ENCODE measurements around the gene LRMDA.

- TF ChIP-seq, protein P1, sequence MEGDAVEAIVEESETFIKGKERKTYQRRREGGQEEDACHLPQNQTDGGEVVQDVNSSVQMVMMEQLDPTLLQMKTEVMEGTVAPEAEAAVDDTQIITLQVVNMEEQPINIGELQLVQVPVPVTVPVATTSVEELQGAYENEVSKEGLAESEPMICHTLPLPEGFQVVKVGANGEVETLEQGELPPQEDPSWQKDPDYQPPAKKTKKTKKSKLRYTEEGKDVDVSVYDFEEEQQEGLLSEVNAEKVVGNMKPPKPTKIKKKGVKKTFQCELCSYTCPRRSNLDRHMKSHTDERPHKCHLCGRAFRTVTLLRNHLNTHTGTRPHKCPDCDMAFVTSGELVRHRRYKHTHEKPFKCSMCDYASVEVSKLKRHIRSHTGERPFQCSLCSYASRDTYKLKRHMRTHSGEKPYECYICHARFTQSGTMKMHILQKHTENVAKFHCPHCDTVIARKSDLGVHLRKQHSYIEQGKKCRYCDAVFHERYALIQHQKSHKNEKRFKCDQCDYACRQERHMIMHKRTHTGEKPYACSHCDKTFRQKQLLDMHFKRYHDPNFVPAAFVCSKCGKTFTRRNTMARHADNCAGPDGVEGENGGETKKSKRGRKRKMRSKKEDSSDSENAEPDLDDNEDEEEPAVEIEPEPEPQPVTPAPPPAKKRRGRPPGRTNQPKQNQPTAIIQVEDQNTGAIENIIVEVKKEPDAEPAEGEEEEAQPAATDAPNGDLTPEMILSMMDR (IDR thresholded peaks at IDR 0.05), result no peak
- TF ChIP-seq POLR2A (IDR thresholded peaks at IDR 0.05), result no peak
Measured at GRCh38 chr10:76071653-76072365, 640.4 kb downstream of the LRMDA start.

Measured in adrenal gland (tissue), 5 donors.